GM19238 (cell line): ENCODE data around the gene BRSK1.

Experiments
- DNase-seq: peaks from one replicate; pipeline ENCODE4 v3.0.0; 2011; ENCODE audit warnings: low spot score; ENCODE audit not compliant: insufficient read length

The BRSK1 gene

GRCh38 chr19:55304279-55304978 lies 20.6 kb downstream of the BRSK1 start:
- DNase-seq, result peak; percentile 51

- DNase-seq, result no peak
Observed at GRCh38 chr19:55304980-55305379, 21.2 kb downstream of the BRSK1 start.

GRCh38 chr19:55305491-55305890 lies 21.7 kb downstream of the BRSK1 start:
- DNase-seq, result peak; percentile 55

GRCh38 chr19:55305983-55306562 lies 22.3 kb downstream of the BRSK1 start:
- no peak for DNase-seq

- no peak for DNase-seq
Observed at GRCh38 chr19:55306712-55307111, 22.9 kb downstream of the BRSK1 start.

- no peak for DNase-seq
Observed at GRCh38 chr19:55308281-55308680, 24.5 kb downstream of the BRSK1 start.

GRCh38 chr19:55309448-55309847 lies 25.7 kb downstream of the BRSK1 start:
- DNase-seq, result no peak

GRCh38 chr19:55310498-55310897 lies 26.7 kb downstream of the BRSK1 start:
- DNase-seq, result no peak

GRCh38 chr19:55311397-55311796 lies 27.6 kb downstream of the BRSK1 start:
- DNase-seq, result no peak

GRCh38 chr19:55311797-55312196 lies 28.0 kb downstream of the BRSK1 start:
- DNase-seq, result no peak

GRCh38 chr19:55312621-55313512 lies 29.1 kb downstream of the BRSK1 start:
- DNase-seq, result no peak

GRCh38 chr19:55314396-55314795 lies 30.6 kb downstream of the BRSK1 start:
- DNase-seq, result no peak

- no peak for DNase-seq
Observed at GRCh38 chr19:55315956-55316525, 32.2 kb downstream of the BRSK1 start.

- no peak for DNase-seq
Observed at GRCh38 chr19:55316646-55317045, 32.8 kb downstream of the BRSK1 start.

GRCh38 chr19:55319785-55320184 lies 36.0 kb downstream of the BRSK1 start:
- peak; percentile 37 for DNase-seq

- no peak for DNase-seq
Observed at GRCh38 chr19:55320844-55321419, 37.1 kb downstream of the BRSK1 start.

- DNase-seq, result no peak
Observed at GRCh38 chr19:55321466-55322137, 37.8 kb downstream of the BRSK1 start.

- DNase-seq, result no peak
Observed at GRCh38 chr19:55322204-55322885, 38.5 kb downstream of the BRSK1 start.

- DNase-seq, result no peak
Observed at GRCh38 chr19:55324662-55325061, 40.9 kb downstream of the BRSK1 start.

- no peak for DNase-seq
Observed at GRCh38 chr19:55325172-55325571, 41.4 kb downstream of the BRSK1 start, which contains the start of gene TMEM150B. Gene TMEM150B (minus strand): TSS chr19:55325341. CDS start chr19:55321036, 4,305 bp downstream.
